GM21825 (cell line): ENCODE results near the gene GNPTAB.
"Not testable (repeated sequence)": the region's sequence is repeated elsewhere in the genome, so short reads cannot be mapped to it uniquely, and the experiment has no call there.

ENCODE experiments used
- ATAC-seq: cut with Tn5 transposase; IDR thresholded peaks from one replicate; pipeline ENCODE4 v1.9.1; 2021; ENCODE audit warnings: mild to moderate bottlenecking, moderate library complexity; ENCODE audit not compliant: unreplicated experiment

The GNPTAB gene

DNA sequence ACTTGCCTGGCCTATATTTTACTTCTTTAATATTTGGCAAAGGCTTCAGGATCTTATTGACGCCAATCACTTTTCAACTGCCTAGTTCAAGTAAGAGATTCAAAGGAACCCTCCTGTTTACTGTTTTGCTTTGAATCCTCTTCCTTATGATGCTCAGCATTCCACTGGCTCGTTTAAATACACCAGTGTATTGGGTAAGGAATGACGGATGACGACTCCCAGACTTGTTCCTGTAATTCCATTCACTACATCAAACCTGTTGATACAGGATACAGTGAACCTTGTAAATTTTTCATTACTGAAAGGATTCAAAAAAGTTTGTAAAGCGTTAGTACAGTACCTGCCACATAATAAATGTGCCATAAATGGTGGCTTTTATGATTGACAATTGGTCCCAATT is 89.8 kb downstream of the GNPTAB start:
- no peak for ATAC-seq

DNA sequence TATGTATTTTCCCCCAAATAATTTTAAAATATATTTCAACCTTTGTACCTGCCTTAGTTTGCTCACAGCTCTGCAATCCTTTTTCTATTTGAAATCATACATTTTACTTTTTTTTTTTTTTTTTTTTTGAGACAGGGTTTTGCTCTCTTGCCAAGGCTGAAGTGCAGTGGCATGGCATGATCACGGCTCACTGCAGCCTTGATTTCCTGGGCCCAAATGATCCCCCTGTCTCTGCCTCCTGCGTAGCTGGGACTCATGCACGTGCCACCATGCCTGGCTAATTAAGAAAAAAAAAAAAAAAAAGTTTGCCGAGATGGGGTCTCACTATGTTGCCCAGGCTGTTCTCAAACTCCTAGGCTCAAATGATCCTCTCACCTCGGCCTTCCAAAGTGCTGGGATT is 90.2 kb downstream of the GNPTAB start:
- ATAC-seq: no peak

DNA sequence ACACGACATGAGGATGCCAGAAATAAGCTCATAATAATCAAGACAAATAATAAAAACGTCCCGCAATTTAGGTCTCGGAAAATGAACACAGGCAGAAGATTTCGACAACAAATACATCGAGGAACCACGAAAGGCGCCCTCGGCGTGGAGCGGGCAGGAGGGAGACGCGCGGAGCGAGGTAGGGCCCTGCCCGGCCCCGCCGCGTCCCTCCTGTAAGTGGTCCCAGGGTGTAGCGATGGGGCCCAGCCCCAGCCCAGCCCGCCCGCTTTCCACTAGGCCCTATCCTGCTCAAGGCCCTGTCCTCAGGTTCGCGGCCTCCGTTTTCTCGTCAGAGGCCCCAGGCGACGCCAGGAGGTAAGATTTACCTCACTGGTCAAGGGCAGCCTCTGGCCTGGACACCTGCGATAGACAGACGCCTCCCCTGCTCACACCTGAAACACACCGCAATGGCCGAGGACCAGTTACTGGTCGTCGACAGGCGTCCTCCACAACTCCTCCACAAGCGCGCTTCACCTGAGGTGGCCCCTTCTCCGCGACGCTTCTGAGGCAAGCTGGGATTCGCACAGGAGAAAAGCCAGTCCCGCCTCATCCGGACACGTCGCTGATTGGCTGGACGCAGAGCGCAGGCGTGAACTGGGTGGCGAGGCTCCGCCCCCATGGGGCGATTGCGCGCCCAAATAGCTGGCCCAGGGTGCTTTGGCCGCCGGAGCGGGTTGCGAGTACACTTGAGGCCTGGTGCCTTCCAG is 91.7 kb downstream of the GNPTAB start, which contains the start of gene SYCP3:
TSS of gene SYCP3 (minus strand) at position 543 of the 746 bp plus-strand sequence. CDS start 1,527 bp downstream, outside the sequence.
- no peak for ATAC-seq

DNA sequence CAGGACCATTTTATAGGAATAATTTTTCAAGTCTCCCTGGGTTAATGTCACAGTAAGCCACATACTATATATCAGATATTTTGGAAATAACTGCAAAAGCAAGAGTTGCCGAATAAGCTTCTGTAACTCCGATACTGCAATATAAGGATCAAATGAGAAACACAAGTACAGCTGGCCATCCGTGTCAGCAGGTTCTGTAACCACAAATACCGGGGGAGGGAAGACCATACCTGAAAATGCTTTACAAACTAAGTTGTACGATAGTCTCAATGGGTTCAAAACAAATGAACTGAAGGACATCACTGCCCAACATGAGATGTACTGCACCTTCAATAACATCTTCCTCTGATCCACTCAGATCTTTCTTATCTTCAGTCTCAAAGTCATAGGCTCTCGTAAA is 93.3 kb downstream of the GNPTAB start:
- no peak for ATAC-seq

DNA sequence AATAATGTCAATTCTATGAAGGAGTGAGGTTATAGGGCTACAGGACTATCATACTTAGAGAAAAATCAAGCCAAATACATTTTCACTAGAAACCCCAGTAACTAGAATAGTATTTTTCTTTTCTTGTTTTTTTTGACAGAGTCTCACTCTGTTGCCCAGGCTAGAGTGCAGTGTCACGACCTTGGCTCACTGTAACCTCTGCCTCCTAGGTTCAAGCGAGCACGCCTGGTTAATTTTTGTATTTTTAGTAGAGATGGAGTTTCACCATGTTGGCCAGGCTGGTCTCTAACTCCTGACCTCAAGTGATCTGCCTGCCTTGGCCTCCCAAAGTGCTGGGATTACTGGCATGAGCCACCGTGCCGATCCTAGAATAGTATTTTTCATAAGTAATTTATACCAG is 96.3 kb downstream of the GNPTAB start:
- not testable (repeated sequence) for ATAC-seq

DNA sequence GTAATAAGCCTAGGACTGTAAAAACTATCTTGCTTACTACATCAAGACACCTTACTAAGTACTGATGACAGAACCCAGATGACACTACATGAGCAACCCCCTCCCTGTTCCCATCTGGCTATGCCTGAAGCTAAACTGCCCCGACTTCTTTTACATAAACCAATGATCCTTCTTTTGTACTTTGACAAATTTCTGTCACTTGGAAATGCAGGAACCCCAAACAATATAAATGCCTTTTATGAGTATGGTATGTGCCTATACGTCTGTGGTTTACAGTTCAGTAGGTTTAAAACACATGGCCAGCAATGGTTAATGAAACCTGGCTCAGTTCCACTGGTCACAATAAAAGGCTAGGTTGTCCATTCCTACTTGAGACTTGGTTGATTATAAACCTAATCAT is 97.6 kb downstream of the GNPTAB start:
- ATAC-seq: no peak

DNA sequence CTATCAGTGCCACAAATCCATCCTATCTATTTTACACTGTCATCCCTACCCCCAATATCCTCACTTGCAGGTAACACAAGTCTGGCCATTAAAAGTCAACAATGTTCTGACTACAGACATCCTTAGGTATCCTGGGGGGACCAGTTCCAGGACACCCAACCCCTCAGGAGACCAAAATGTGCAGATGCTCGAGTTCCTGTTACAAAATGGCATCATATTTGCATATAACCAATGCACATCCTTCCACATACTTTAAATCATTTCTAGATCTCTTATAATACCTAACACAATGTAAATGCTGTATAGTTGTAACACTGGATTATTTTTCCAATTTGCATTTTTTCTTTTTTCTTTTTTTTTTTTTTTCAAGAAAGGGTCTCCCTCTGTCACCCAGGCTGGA is 98.4 kb downstream of the GNPTAB start:
- no peak for ATAC-seq

DNA sequence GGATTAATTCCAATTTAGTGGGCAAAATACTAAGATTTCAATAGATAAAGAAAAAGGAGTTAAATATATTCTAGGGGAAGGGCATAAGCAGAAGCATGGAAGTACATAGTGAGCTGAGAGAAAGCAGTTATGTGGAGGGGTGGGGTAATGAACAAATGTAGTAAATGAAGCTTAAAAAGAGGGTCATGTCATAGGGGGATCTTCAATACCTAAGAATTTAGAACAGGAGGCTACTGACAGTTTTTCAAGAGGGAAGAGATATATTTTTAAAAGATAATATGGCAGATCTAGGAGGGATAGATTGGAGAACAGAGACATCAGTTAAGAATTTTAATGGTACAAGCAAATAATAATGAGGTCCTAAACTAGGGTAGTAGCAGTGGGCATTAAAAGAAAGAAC is 100.9 kb downstream of the GNPTAB start:
- no peak for ATAC-seq

DNA sequence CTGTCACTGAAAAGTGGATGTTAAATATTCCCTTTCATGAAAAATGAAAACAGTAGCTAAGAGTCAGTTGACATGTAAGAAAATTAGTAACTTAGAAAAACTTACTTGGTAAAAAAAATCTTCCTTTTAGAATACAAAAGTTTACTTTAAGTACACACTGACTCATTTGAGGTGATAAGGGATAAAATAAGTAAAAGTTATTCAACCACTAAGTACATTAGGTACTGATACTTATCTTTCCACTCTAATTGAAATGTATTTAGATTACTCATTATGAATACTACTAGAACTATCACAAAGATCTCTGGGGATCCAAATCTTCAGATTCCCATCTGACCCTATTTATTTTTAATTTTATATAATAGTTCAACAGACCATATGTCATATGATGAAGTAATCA is 103.7 kb downstream of the GNPTAB start:
- no peak for ATAC-seq

DNA sequence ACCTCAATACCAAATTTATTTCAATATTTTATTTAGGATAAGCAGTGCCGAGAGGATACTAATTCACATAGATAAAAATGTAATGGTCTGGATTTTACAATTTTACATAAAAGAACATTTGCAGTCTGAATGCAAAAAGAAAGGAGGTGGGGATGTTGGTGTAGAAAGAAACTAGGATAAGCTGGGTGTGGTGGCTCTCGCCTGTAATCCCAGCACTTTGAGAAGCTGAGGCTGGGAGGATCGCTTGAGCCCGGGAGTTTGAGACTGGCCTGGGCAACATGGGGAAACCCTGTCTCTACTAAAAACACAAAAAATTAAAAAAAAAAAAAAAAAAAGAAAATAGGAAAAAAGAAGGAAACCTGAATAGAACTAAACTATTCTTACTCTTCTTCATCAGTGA is 108.4 kb downstream of the GNPTAB start:
- no peak for ATAC-seq

DNA sequence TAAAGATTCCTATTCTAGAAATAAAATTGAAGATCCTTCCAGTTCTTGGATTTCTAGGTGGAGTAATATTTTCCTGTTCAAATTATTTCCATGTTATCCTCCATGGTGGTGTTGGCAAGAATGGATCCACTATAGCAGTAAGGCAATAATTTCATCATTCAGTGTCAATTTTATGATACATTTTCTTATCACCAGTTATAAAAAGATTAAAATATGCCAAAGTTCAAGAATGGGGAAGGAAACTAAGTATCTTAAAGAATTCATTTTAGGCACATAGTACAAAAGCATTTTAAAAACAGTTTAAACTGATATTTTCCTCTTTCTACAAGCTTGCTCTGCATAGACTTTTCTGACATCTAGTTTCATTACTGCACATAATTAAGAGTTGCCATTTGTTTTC is 110.6 kb downstream of the GNPTAB start:
- no peak for ATAC-seq

DNA sequence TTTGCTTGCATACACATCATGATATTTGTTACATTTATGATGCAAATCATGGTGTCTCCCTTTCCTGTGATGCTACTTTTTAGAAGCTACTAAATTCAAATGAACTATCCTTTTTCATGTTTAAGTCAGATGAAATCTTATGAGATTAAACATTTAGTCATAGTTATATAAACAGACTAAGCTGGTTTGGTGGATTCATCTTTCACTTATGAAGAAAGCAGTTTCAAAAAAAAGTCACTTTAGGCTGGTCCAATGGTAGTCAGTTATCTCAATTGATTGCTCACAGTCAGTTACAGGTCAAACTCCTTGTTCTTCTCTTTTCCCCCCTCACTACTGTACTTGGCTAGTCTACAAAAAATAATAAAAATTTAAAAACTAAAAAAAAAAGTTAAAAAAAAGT is 111.2 kb downstream of the GNPTAB start:
- ATAC-seq: no peak

DNA sequence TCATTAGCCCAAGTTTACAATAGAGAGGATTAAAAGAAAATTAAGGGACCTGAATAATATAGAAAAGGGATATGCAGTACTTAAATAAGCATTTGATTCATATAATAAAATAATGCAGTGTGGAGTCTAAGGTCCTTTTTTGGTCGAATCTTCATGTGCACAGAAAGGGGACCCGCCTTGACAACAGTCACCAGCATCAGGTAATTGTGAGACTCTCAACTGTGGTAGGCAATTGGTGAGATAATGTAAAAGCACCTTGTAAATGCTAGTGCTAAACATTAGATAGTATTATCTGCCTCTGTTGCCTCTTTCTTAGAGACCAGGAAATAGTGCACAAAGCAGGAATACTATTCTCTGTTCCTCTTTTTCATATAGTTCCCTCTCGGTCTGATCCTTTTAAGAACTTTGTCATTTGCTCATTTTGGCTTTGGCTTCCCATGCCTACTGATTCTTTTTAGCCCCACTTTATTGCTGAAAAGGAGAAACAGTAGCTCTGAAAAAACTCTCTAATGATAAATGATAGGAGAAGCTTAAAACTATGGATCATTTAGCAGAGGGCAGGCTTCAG is 115.8 kb downstream of the GNPTAB start:
- ATAC-seq: no peak

DNA sequence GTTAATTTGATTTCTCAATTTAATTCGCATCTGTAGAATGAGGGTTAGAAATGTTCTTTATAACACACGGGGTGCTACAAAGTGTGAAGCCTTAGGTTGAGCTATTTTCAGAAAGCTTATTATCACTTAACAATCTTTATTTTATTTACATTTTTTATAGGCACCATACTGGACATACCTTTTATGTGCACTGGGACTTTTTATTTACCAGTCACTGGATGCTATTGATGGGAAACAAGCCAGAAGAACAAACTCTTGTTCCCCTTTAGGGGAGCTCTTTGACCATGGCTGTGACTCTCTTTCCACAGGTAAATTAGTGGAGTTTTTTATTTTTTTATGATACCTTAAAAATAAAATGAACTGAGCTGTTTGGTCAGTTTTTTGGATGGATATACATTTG is 116.8 kb downstream of the GNPTAB start:
- ATAC-seq: no peak

DNA sequence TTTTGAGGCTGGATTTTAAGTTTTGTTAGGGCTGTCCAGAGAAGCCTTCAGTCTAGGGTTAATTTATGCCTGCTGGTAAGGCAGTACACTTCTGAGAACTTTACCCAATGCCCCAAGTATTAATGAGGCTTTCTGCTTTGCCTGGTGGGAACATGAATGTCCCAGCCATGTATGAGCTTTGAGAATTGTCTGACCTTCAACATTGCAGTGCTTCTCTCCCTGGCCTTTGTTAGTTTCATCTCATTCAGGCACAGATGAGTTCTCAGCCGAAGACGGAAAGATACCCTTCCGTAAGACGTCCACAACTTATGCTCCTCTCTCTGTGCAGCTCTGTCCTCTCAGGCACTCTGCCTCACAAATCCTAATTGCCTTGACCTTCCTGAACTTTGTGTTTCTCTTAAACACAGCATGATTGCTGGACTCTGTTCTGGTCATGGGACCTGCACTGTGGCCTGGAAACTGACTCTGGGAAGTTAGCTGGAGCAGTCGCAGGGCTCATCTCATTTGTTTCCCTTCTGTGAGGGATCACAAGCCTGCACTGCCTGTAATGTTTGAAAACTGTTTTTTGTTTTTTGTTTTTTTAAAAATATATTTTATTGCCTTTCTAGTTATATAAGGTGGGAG is 117.6 kb downstream of the GNPTAB start:
- no peak for ATAC-seq

DNA sequence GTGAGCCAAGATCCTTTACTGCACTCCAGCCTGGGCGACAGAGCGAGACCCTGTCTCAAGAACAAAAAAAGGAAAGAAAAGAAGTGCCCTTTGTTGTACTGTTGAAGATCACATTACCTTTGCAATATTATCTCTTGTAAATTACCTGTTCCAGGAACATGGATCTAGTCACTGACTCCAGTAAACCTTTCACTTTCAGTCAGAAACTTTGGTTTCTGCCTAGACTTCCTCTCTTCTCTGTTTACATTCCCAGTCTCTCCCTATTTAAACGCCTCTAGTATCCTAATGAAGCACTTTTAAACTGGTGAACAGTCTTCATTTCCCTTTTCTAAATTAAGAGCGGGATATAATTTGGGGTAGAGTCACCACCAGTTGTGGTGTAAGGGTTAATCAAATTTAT is 120.5 kb downstream of the GNPTAB start:
- no peak for ATAC-seq

DNA sequence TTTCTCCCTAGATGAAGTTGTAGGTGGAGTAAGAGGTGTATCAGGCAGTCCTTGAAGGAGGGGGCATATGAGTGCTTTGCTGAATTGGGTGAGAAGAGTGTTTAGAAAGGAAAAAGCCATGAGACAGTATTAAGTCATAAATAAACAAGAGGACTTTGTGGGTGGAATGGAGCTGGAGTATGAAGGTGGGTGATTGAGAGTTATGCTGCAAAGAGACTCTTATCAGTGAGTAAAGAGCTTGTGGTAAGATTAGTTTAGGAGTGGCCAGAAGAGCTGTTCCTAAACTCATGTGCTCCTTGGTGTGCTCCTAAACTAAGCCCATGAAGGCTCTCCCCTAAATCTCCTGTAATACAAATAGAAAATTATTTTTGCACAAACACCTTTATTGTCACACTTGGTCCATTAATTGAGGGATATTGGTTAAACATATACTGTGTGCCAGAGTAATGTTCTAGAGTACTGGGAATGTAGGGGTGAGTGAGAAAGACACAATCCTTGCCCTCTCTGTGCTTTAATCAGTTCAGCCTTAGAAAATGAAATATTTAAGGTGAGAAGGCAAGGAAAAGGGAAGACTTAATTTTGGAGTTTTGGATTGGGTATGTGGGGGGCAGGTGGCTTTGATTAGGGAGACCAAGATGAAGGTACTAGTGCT is 123.5 kb downstream of the GNPTAB start:
- ATAC-seq: no peak

DNA sequence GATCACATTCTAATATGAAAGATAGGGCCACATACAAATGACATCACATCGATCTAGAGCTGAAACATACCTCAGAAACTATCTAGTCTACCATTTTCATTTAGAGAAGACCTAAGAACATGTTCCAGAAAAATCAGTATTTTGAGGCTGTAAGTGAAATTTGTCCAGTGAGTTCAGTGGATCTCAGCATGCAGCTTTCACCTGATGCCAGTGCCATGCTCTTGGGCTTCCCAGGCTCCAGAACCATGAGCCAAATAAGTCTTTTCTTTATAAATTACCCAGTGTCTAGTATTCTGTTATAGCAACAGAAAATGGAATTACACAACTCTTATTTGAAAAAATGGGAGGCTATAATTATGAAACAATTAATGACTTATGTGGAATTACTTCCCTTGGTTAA is 124.4 kb downstream of the GNPTAB start:
- no peak for ATAC-seq

DNA sequence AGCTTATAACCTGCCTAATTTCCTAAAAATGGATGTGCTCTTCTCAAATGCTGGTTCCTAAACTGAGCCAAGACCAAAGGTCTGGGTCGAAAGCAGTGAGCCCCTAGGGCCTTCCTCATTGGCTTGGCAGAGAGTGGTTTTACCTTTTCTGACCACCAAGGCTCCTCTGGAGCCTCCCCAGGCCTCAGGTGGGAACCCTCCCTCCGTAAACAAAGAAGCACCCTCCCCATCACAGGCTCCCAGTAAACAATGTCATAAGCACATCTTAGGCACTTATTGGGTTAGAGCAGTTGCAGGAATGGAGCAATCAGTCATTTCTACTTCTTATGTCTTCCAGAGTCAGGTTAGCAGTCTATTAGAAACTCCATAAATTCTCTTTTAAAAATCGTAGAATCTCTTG is 127.3 kb downstream of the GNPTAB start:
- no peak for ATAC-seq

DNA sequence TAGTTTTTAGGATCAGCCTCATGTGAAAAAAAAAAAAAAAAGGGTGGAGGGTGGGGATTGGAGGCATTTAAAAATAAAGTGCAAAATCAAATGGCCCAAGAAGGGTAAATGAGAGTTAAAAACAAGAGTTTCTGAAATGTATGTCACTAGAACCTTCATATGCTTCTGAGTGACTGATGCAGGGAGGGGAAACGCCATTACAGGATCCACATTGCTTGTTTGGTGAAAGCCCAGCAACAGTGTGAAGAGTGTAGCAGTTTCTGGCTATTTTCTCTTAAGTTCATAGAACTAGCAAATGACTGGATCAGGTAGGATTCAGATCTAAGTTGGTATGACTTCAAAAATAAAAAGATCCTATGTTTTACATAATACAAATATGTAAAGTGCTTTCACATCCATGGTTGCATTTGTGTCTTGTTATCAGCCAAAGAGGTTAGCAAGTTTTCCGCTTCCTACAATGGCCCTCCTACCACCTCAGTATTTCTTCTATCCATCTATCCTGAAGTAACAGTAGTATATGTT is 130.4 kb downstream of the GNPTAB start:
- no peak for ATAC-seq

DNA sequence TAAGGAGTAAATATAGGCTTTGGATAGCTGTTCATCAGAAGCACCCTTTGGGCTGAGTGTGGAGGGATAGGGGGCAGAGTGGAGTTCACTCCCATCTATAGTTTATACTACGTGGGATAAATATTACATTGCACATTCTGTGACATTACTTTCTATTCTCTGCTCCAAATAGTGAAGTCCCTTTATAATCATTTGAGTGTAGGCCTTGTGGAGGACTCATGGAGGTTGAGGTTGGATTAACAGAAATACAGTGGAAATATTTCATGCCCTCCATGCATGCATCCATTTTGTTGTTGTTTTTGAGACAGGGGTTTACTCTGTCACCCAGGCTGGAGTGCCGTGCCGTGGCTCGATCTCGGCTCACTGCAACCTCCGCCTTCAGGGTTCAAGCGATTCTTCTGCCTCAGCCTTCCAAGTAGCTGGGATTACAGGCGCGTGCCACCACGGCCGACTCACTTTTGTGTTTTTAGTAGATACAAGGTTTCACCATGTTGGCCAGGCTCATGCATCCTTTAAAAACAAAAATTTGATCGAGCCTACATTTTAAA is 131.9 kb downstream of the GNPTAB start:
- ATAC-seq: no peak
